GM12878 (cell line): ENCODE results near the gene STK16. TPM values are rescaled to one million over a fixed set of nuclear protein-coding genes. Genes with fewer than 3 reads are reported as not detected.

Experiments used
- ATAC-seq: fragments of 200-7000 bp; cut with Tn5 transposase; 3 replicates; pipeline ENCODE4 v1.9.1; 2020; ENCODE audit warnings: mild to moderate bottlenecking, moderate library complexity
- BruUV-seq: library from RNA; stranded (reverse); fragments of 400-500 nt; replicated peaks from 2 replicates; lab custom pipeline; 2021; lab: Mats Ljungman, UMichigan
- CTCF ChIA-PET: fragments of 300-600 bp; sonication (Branson Sonifier 250); formaldehyde crosslinking; extraction: SDS; loops from one replicate; lab custom pipeline; 2021; ENCODE audit warnings: inconsistent platforms; lab: Yijun Ruan, JAX
- POLR2A ChIA-PET: fragments of 350-600 bp; formaldehyde crosslinking; extraction: SDS; loops from one replicate; lab custom pipeline; 2021; ENCODE audit warnings: inconsistent platforms; lab: Charles Lee
- RAD21 ChIA-PET: fragments of 300-600 bp; sonication (Branson Sonifier 250); formaldehyde crosslinking; loops from one replicate; lab custom pipeline; 2023; ENCODE audit warnings: antibody characterized with exemption; ENCODE audit not compliant: unreplicated experiment; lab: Charles Lee
- SMC1A ChIA-PET: fragments of 300-600 bp; sonication (Branson Sonifier 250); formaldehyde crosslinking; loops from one replicate; lab custom pipeline; 2023; ENCODE audit not compliant: unreplicated experiment, uncharacterized antibody; lab: Charles Lee
- DNase-seq: peaks from one replicate; pipeline ENCODE4 v3.0.0-alpha.2; 2011; ENCODE audit warnings: low read depth, low spot score
- FAIRE-seq: peaks from 3 replicates; lab custom pipeline; 2011; peaks lifted over from hg19 to GRCh38; lab: Jason Lieb, UNC
- H2AFZ ChIP-seq: 2 replicates; pipeline ENCODE4 v1.6.0; 2011; ENCODE audit warnings: low read depth, low read length, control low read depth; ENCODE audit not compliant: control insufficient read depth
- H3K27ac ChIP-seq: 2 replicates; pipeline ENCODE4 v1.5.1; 2011; ENCODE audit warnings: control low read depth; ENCODE audit not compliant: control insufficient read depth, insufficient read depth
- H3K27me3 ChIP-seq, 2 experiments: replicated peaks in 1 of 2; 2 replicates each; pipeline versions ENCODE4 v1.6.0 to v1.6.1; 2011; ENCODE audit warnings: low read length in 1 of 2; ENCODE audit not compliant: control insufficient read depth in 2 of 2, insufficient read depth in 2 of 2
- H3K36me3 ChIP-seq, 2 experiments: 2 replicates each; pipeline ENCODE4 v1.5.1; 2011; ENCODE audit warnings: low read length in 1 of 2; ENCODE audit not compliant: control insufficient read depth in 2 of 2, insufficient read depth in 2 of 2
- H3K4me1 ChIP-seq: 2 replicates; pipeline ENCODE4 v1.6.1; 2011; ENCODE audit warnings: mild to moderate bottlenecking, low read length, moderate library complexity, mixed read lengths; ENCODE audit not compliant: control insufficient read depth, insufficient read depth
- H3K4me2 ChIP-seq: 2 replicates; pipeline ENCODE4 v1.6.0; 2011; ENCODE audit warnings: control low read depth; ENCODE audit not compliant: control insufficient read depth, insufficient read depth
- H3K4me3 ChIP-seq: fragments of 200-600 bp; sonication (generic); 2 replicates; pipeline ENCODE4 v1.5.1; 2016
- H3K79me2 ChIP-seq: 2 replicates; pipeline ENCODE4 v1.6.0; 2011; ENCODE audit warnings: low read length; ENCODE audit not compliant: control insufficient read depth, insufficient read depth
- H3K9ac ChIP-seq: 2 replicates; pipeline ENCODE4 v1.8.0; 2011; ENCODE audit warnings: low read length, control low read depth, mixed read lengths; ENCODE audit not compliant: control insufficient read depth, insufficient read depth
- H3K9me3 ChIP-seq: replicated peaks from 3 replicates; pipeline ENCODE4 v1.5.1; 2011; ENCODE audit warnings: mild to moderate bottlenecking, low read length; ENCODE audit not compliant: control insufficient read depth, insufficient read depth
- H4K20me1 ChIP-seq: 2 replicates; pipeline ENCODE4 v1.6.0; 2011; ENCODE audit not compliant: control insufficient read depth, insufficient read depth
- EGR1 ChIP-seq, 2 experiments: IDR thresholded peaks; 1 replicate in 1 of 2; 2 replicates in 1 of 2; pipeline ENCODE4 v1.6.1; 2011 to 2012; ENCODE audit warnings: low read depth in 2 of 2, low read length in 2 of 2, borderline replicate concordance in 1 of 2, mild to moderate bottlenecking in 1 of 2, moderate library complexity in 1 of 2
- NRF1 ChIP-seq: conservative IDR thresholded peaks from 2 replicates; pipeline ENCODE4 v1.6.1; 2011; ENCODE audit warnings: mild to moderate bottlenecking, low read depth, low read length, improper control_type of control experiment
- WGBS: methylation state at CpG from one replicate; pipeline ENCODE4 v1.1.6; 2016; ENCODE audit warnings: low lambda C conversion rate; ENCODE audit not compliant: insufficient replicate concordance, insufficient coverage; ENCODE audit errors: missing lambda C conversion rate; 5-methylcytosine and 5-hydroxymethylcytosine counted together
- in situ Hi-C: fragments of 300-500 bp; cut with MboI; formaldehyde crosslinking; loops from 9 replicates; pipeline ENCODE4 v1.14.3; 2018; ENCODE audit warnings: mixed read lengths
- intact Hi-C: fragments of 100-400 bp; cut with micrococcal nuclease; formaldehyde crosslinking; loops from one replicate; pipeline ENCODE4 v1.14.2; 2022; ENCODE audit not compliant: unreplicated experiment
- polyA plus RNA-seq, 11 experiments: library from polyadenylated mRNA; depleted of rRNA in 4 of 11; unstranded in 6 of 11; stranded (reverse) in 5 of 11; fragments of >200 nt; fragmentation: Nextera tagmentation in 4 of 11; fragmentation: Illumina TruSeq in 1 of 11; extraction: Ambion mirVana in 4 of 11; extraction: Trizol in 1 of 11; gene quantifications; 1 replicate in 1 of 11; 2 replicates in 10 of 11; pipeline versions ENCODE4 v1.2.1 to v1.2.3, GENCODE V29; 2011 to 2016; ENCODE audit warnings: inconsistent platforms in 2 of 11, missing spikeins in 2 of 11, low read depth in 1 of 11
- total RNA-seq, 4 experiments: library from RNA; depleted of rRNA in 3 of 4; stranded (reverse); fragments of >200 nt in 3 of 4; fragmentation: Illumina TruSeq in 1 of 4; extraction: Trizol in 1 of 4; gene quantifications; 2 replicates each; pipeline versions ENCODE4 v1.2.1 to v1.2.3, GENCODE V29; 2013 to 2021

The STK16 gene
- total and polyA plus RNA-seq, 10 of the 15 experiments (the other 5 are each of a cell fraction or from before 2014, with no cell fraction given): 4.3 to 50.1 (median 17.9) TPM

DNA sequence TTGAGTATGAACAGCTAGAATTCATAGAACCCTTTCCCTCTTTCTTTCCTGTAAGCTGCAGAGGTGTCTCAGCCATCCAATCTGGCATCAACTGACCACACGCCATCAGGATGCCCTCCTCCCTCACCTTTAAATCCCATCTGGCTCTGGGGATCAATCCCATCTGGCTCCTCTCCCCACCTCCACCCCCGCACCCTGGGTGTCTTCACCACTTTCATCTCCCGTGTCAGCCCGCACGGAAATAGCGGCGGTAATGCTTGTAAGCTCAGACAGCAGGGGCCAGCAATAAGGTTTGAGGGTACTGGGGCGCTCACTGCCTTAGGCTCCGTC lies 7.3 kb downstream of the STK16 start:
- ChIA-PET RAD21 (interaction anchor here (1.1 to 5.1 kb wide), 5 partner anchors 9 to 82 kb away, joined by 3 to 53 read pairs (median 6); partner anchors contain the start of gene DNAJB2), POLR2A (interaction anchor here (0.5 to 9.0 kb wide), 23 partner anchors 10 to 1884 kb away, joined by 3 to 160 read pairs (median 4); partner anchors contain the start of genes ANKZF1, ATG9A, CNPPD1 and DNAJB2), SMC1A (interaction anchor here (0.6 to 8.6 kb wide), 10 partner anchors 11 to 399 kb away, joined by 3 to 98 read pairs (median 6); partner anchors contain the start of genes ANKZF1, ATG9A, CNPPD1 and DNAJB2), CTCF (interaction anchor here (0.6 to 6.1 kb wide), 8 partner anchors 9 to 983 kb away, joined by 3 to 65 read pairs (median 4); partner anchors contain the start of genes AAMP, ANKZF1, ATG9A and DNAJB2)
- Histone ChIP-seq H3K9ac (peak overlapping the region; percentile 86), H3K4me2 (peak overlapping the region; percentile 92), H3K27ac (peak overlapping the region; percentile 77), H3K36me3 (peaks cover 12 to 17% of the 10 kb centered on the region in 2 experiments), H3K79me2 (peaks cover 45% of the 10 kb centered on the region), H3K4me3 (peak overlapping the region; percentile 86), H2AFZ (peak overlapping the region; percentile 59), H4K20me1 (0 out of 2 replicates have a peak, but pooled peaks cover 4% of the 10 kb centered on the region), H3K27me3 (no peaks in the 10 kb centered on the region), H3K4me1 (peaks cover 33% of the 10 kb centered on the region), H3K9me3 (no peaks in the 10 kb centered on the region)
- WGBS: 1% methylated on average over 9 of the region's 9 CpGs
- no peak for DNase-seq
- TF ChIP-seq NRF1 (no peak), EGR1 (IDR thresholded peaks at IDR 0.05; ENCODE audit: borderline replicate concordance in 1 of 2, low read depth in 2 of 2, low read length in 2 of 2) (peak in 1 of 2 experiments; percentile 83; a peak in 2 of 3 replicates)
- intact Hi-C loops (loop anchor here (2.0 kb wide), 2 partner anchors 24 to 76 kb away; partner anchors contain the start of genes ANKZF1, ATG9A and CNPPD1), in situ Hi-C loops (no loop called here)
- BruUV-seq: no TSS peak
- FAIRE-seq: no peak
- no peak; the same call in 2 of the 3 replicates for ATAC-seq
